Activated CD4-positive, CD25-positive, alpha-beta regulatory T cell treated with anti-CD3 and anti-CD28 coated beads, Interleukin-2, amount 50 U/mL, for 72 hours (primary cell): ENCODE results near the gene USP19.

Experiments
- DNase-seq: peaks from one replicate; pipeline ENCODE4 v3.0.0; 2021

The USP19 gene

GRCh38 chr3:49132437-49133225 is 12.0 kb upstream of the USP19 start, which contains the start of gene LAMB2:
Gene LAMB2, minus strand, starts transcription at chr3:49133050. Its CDS starts 183 bp downstream, at chr3:49132867.
- DNase-seq, result no peak

- DNase-seq, result no peak
Measured at GRCh38 chr3:49132073-49132436, 11.4 kb upstream of the USP19 start.

- DNase-seq, result no peak
Measured at GRCh38 chr3:49131576-49131975, 11.0 kb upstream of the USP19 start.

GRCh38 chr3:49131040-49131439 is 10.4 kb upstream of the USP19 start:
- DNase-seq, result no peak

GRCh38 chr3:49124991-49125670 is 4.5 kb upstream of the USP19 start:
- DNase-seq, result no peak

GRCh38 chr3:49124203-49124602 is 3.6 kb upstream of the USP19 start:
- DNase-seq, result no peak

- DNase-seq, result no peak
Measured at GRCh38 chr3:49123687-49124086, 3.1 kb upstream of the USP19 start.

GRCh38 chr3:49122886-49123545 is 2.4 kb upstream of the USP19 start:
- no peak for DNase-seq

- no peak for DNase-seq
Measured at GRCh38 chr3:49122451-49122850, 1.8 kb upstream of the USP19 start.

- no peak for DNase-seq
Measured at GRCh38 chr3:49122022-49122421, 1.4 kb upstream of the USP19 start.

GRCh38 chr3:49121132-49121736 is 611 bp upstream of the USP19 start:
- DNase-seq, result no peak

- no peak for DNase-seq
Measured at GRCh38 chr3:49120096-49120437, 556 bp downstream of the USP19 start.

GRCh38 chr3:49119439-49119838 is 1.2 kb downstream of the USP19 start:
- no peak for DNase-seq

GRCh38 chr3:49119036-49119435 is 1.6 kb downstream of the USP19 start:
- no peak for DNase-seq

- DNase-seq, result no peak
Measured at GRCh38 chr3:49112262-49112661, 8.4 kb downstream of the USP19 start.

GRCh38 chr3:49111347-49111746 is 9.3 kb downstream of the USP19 start:
- no peak for DNase-seq

- no peak for DNase-seq
Measured at GRCh38 chr3:49110780-49111179, 9.8 kb downstream of the USP19 start.

GRCh38 chr3:49108346-49108745 is 12.3 kb downstream of the USP19 start:
- no peak for DNase-seq

GRCh38 chr3:49104427-49105291 is 16.0 kb downstream of the USP19 start, which contains the start of gene QARS1:
Gene QARS1, minus strand, starts transcription at chr3:49104757. Its CDS starts 24 bp downstream, at chr3:49104733.
- peak; percentile 87 for DNase-seq

GRCh38 chr3:49104052-49104426 is 16.6 kb downstream of the USP19 start:
- DNase-seq, result no peak

- DNase-seq, result no peak
Measured at GRCh38 chr3:49100046-49100615, 20.5 kb downstream of the USP19 start.
